Measurements from ENCODE around the gene SNAP29. TPM values are rescaled to one million over a fixed set of nuclear protein-coding genes. Genes with fewer than 3 reads are reported as not detected.
A peak's percentile ranks its signal among the peaks of the same experiment; 100 is the strongest.

Gene SNAP29
- total and polyA plus RNA-seq, 9 of the 15 experiments (the other 6 are each of a cell fraction or from before 2014, with no cell fraction given) = 19.5 to 250 (median 75.9) TPM

DNA sequence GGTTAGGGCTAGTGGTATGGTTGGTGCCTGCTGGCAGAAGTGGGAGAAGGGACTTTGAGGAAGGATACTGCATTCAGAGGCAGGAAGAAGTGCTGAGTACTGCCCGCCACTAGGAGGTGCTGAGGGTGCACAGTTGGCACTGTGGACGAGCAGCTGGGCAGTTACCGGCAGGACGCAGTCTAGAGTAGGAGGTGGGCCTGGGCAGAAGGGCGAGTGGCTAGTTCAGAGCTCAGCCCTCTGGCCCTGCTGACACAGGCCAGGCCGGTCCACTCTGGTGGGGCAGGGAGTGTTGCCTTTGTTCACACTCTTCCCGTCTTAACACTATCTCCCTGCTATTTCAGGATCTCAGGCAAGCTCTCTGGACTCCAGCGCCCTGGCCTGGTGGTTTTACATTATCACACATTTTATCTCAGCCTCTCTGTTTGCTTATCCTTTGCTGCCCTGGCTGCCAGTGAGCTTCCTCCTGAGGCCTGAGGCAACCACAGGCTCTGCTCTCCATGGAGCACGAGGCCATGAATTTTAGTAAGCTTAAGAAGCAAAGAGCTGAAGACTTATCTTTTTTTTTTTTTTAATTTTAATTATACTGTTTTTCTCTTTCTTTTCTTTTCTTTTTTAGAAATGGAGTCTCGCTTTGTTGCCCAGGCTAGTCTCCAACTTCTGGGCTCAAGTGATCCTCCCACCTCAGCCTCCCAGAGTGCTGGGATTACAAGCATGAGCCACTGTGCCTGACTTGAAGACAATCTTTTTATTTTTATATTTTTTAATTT is 26.9 kb downstream of the SNAP29 start:
- POLR2A ChIA-PET = interaction anchor here (0.6 to 2.4 kb wide), 42 partner anchors 8 to 1001 kb away, joined by 3 to 41 read pairs (median 5); partner anchors contain the start of genes CRKL, LZTR1, P2RX6 and SNAP29
- ATAC-seq (peak; percentile 99), DNase-seq (ENCODE audit: extremely low read depth in 1 of 4, low spot score in 3 of 4) (peak; percentile 97 to 98 (median 98)), FAIRE-seq (peak; percentile 93)
- Histone ChIP-seq H3K27me3 (ENCODE audit: control insufficient read depth in 2 of 2, insufficient read depth in 2 of 2, low read length in 2 of 2) (no peaks in the 10 kb centered on the region), H3K9ac (ENCODE audit: insufficient read depth in 1 of 2, low read depth in 2 of 2, low read length in 2 of 2) (peak overlapping the region; percentile 34 to 82), H3K27ac (ENCODE audit: extremely low read depth, low read depth, low read length) (peak overlapping the region; percentile 38), H3K4me3 (no peak overlapping the region), H4K20me1 (replicated peaks; ENCODE audit: control insufficient read depth, insufficient read depth, low read length) (peaks cover 6% of the 10 kb centered on the region; the same call in 1 of the 2 replicates), H3K9me1 (ENCODE audit: control insufficient read depth, insufficient read depth, low read length) (peaks cover 9% of the 10 kb centered on the region), H3K79me2 (ENCODE audit: control insufficient read depth, insufficient read depth, low read length) (no peaks in the 10 kb centered on the region), H3K36me3 (ENCODE audit: control insufficient read depth, insufficient read depth, low read length) (peaks cover 84% of the 10 kb centered on the region), H3K9me3 (replicated peaks; ENCODE audit: control insufficient read depth, insufficient read depth, low read depth, low read length) (no peaks in the 10 kb centered on the region), H2AFZ (ENCODE audit: low read depth, low read length) (peak overlapping the region; percentile 83), H3K4me2 (ENCODE audit: insufficient read depth, low read length) (peak overlapping the region; percentile 76), H3K4me1 (replicated peaks in 1 of 2; ENCODE audit: control insufficient read depth in 2 of 2, insufficient read depth in 2 of 2, low read length in 2 of 2) (peaks cover 12 to 14% of the 10 kb centered on the region in 2 experiments)
- in situ Hi-C loops (cut with MboI) (no loop called here), intact Hi-C loops (cut with micrococcal nuclease) (loop anchor here (1.0 to 5.0 kb wide), 9 partner anchors 18 to 187 kb away; partner anchors contain the start of genes CRKL and LZTR1)
- no TSS peak for BruUV-seq (replicated peaks)
- CTCF ChIA-PET (ENCODE audit: low intra/inter-chr PET ratio) = interaction anchor here (0.6 to 3.3 kb wide), 17 partner anchors 19 to 217 kb away, joined by 3 to 27 read pairs (median 4); partner anchors contain the start of genes CRKL, LZTR1, P2RX6 and PI4KA
- WGBS (ENCODE audit: insufficient coverage, low coverage, missing lambda C conversion rate) = 13% methylated on average over 10 of the region's 10 CpGs
- no peak for TF ChIP-seq EGR1 (conservative IDR thresholded peaks at IDR 0.05)
- TF ChIP-seq DNMT1 (IDR thresholded peaks at IDR 0.05) = peak; percentile 100
- peak; percentile 29 for TF ChIP-seq SMAD1 (IDR thresholded peaks at IDR 0.05; ENCODE audit: low read depth, low read length, partially characterized antibody)
- TF ChIP-seq ZNF830 (CRISPR knock-in tag; IDR thresholded peaks at IDR 0.05) = peak; percentile 97; the same call in 1 of the 2 replicates
- TF ChIP-seq ZFP30 (CRISPR knock-in tag; IDR thresholded peaks at IDR 0.05; ENCODE audit: borderline replicate concordance) = no peak
- no peak for TF ChIP-seq PTRF (tag; IDR thresholded peaks at IDR 0.05)
- no peak for TF ChIP-seq SMAD2 (IDR thresholded peaks at IDR 0.05; ENCODE audit: low read depth, low read length)
- TF ChIP-seq, protein P1, sequence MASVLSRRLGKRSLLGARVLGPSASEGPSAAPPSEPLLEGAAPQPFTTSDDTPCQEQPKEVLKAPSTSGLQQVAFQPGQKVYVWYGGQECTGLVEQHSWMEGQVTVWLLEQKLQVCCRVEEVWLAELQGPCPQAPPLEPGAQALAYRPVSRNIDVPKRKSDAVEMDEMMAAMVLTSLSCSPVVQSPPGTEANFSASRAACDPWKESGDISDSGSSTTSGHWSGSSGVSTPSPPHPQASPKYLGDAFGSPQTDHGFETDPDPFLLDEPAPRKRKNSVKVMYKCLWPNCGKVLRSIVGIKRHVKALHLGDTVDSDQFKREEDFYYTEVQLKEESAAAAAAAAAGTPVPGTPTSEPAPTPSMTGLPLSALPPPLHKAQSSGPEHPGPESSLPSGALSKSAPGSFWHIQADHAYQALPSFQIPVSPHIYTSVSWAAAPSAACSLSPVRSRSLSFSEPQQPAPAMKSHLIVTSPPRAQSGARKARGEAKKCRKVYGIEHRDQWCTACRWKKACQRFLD (CRISPR knock-in tag; IDR thresholded peaks at IDR 0.05) = peak; percentile 99
- TF ChIP-seq MCM5 (IDR thresholded peaks at IDR 0.05; ENCODE audit: low read depth) = no peak
- no peak for TF ChIP-seq NCOA6 (IDR thresholded peaks at IDR 0.05)
- TF ChIP-seq KLF16 (IDR thresholded peaks at IDR 0.05) = peak; percentile 90
- no peak for TF ChIP-seq ZNF124 (CRISPR knock-in tag; IDR thresholded peaks at IDR 0.05)
- TF ChIP-seq ZNF316 (IDR thresholded peaks at IDR 0.05) = peak; percentile 94
- TF ChIP-seq, protein P2, sequence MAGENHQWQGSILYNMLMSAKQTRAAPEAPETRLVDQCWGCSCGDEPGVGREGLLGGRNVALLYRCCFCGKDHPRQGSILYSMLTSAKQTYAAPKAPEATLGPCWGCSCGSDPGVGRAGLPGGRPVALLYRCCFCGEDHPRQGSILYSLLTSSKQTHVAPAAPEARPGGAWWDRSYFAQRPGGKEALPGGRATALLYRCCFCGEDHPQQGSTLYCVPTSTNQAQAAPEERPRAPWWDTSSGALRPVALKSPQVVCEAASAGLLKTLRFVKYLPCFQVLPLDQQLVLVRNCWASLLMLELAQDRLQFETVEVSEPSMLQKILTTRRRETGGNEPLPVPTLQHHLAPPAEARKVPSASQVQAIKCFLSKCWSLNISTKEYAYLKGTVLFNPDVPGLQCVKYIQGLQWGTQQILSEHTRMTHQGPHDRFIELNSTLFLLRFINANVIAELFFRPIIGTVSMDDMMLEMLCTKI (IDR thresholded peaks at IDR 0.05; ENCODE audit: partially characterized antibody) = no peak
- no peak for TF ChIP-seq KDM1A (IDR thresholded peaks at IDR 0.05)
- no peak; the same call in 1 of the 2 replicates for TF ChIP-seq ZNF324 (CRISPR knock-in tag; IDR thresholded peaks at IDR 0.05)
- TF ChIP-seq ZNF311 (CRISPR knock-in tag; IDR thresholded peaks at IDR 0.05) = no peak
- TF ChIP-seq ZNF398 (CRISPR knock-in tag; IDR thresholded peaks at IDR 0.05) = no peak
- TF ChIP-seq MAFK (IDR thresholded peaks at IDR 0.05; ENCODE audit: low read length) = peak; percentile 79
